SK-N-SH (cell line): ENCODE measurements around the gene LCN10. TPM values are rescaled to one million over a fixed set of nuclear protein-coding genes. Genes with fewer than 3 reads are reported as not detected.
A peak's percentile ranks its signal among the peaks of the same experiment; 100 is the strongest.

Experiments used
- CTCF ChIA-PET: fragments of 300-600, 350-600 bp; formaldehyde crosslinking; extraction: SDS; loops from one replicate; lab custom pipeline; 2021; lab: Yijun Ruan, JAX
- POLR2A ChIA-PET: fragments of 350-600 bp; sonication (Branson Sonifier 250); formaldehyde crosslinking; extraction: SDS; loops from one replicate; lab custom pipeline; 2020; ENCODE audit warnings: antibody characterized with exemption, inconsistent platforms; lab: Yijun Ruan, JAX
- DNase-seq: peaks from one replicate; pipeline ENCODE4 v3.0.0; 2012
- H2AFZ ChIP-seq: fragments of 200-600 bp; sonication (generic); 2 replicates; pipeline ENCODE4 v1.8.1; 2016; ENCODE audit warnings: antibody characterized with exemption, mild to moderate bottlenecking, low read depth
- H3F3A ChIP-seq: fragments of 200-600 bp; sonication (generic); replicated peaks from 2 replicates; pipeline ENCODE3; 2016; ENCODE audit warnings: antibody characterized with exemption, mild to moderate bottlenecking; ENCODE audit not compliant: insufficient read depth
- H3K27ac ChIP-seq, 2 experiments: fragments of 200-500 bp in 1 of 2; fragments of 200-600 bp in 1 of 2; sonication (Bioruptor generic) in 1 of 2; sonication (generic), shearing (Covaris generic) in 1 of 2; 2 replicates each; pipeline versions ENCODE4 v1.5.1 to v1.6.1; 2014 to 2016; ENCODE audit warnings: low read depth in 2 of 2, inconsistent platforms in 1 of 2, low read length in 1 of 2, mild to moderate bottlenecking in 1 of 2, mixed read lengths in 1 of 2
- H3K27me3 ChIP-seq: fragments of 200-600 bp; sonication (generic), shearing (Covaris generic); 2 replicates; pipeline ENCODE4 v1.6.1; 2016; ENCODE audit warnings: mixed run types; ENCODE audit not compliant: insufficient read depth
- H3K36me3 ChIP-seq, 2 experiments: fragments of 200-500 bp in 1 of 2; fragments of 200-600 bp in 1 of 2; sonication (Bioruptor generic) in 1 of 2; sonication (generic) in 1 of 2; replicated peaks in 1 of 2; 2 replicates each; pipeline versions ENCODE3 to v1.5.1; 2014 to 2016; ENCODE audit warnings: low read length in 1 of 2, mild to moderate bottlenecking in 1 of 2; ENCODE audit not compliant: insufficient read depth in 2 of 2, control insufficient read depth in 1 of 2
- H3K4me1 ChIP-seq, 2 experiments: fragments of 200-500 bp in 1 of 2; fragments of 200-600 bp in 1 of 2; sonication (Bioruptor generic) in 1 of 2; sonication (generic), shearing (Covaris generic) in 1 of 2; 2 replicates each; pipeline versions ENCODE4 v1.5.1 to v1.6.1; 2014 to 2016; ENCODE audit warnings: low read depth in 1 of 2, low read length in 1 of 2, mixed run types in 1 of 2; ENCODE audit not compliant: insufficient read depth in 2 of 2, control insufficient read depth in 1 of 2
- H3K4me2 ChIP-seq: fragments of 200-600 bp; sonication (generic), shearing (Covaris generic); 2 replicates; pipeline ENCODE4 v1.6.1; 2017; ENCODE audit warnings: mixed run types
- H3K4me3 ChIP-seq, 2 experiments: fragments of 200-500 bp in 1 of 2; fragments of 200-600 bp in 1 of 2; sonication (Bioruptor generic) in 1 of 2; sonication (generic), shearing (Covaris generic) in 1 of 2; 2 replicates each; pipeline versions ENCODE4 v1.5.1 to v1.8.1; 2014 to 2016; ENCODE audit warnings: low read depth in 2 of 2, inconsistent platforms in 1 of 2, low read length in 1 of 2, mild to moderate bottlenecking in 1 of 2, mixed read lengths in 1 of 2, moderate library complexity in 1 of 2
- H3K79me2 ChIP-seq: fragments of 200-600 bp; sonication (generic); 2 replicates; pipeline ENCODE4 v1.8.1; 2017; ENCODE audit warnings: mild to moderate bottlenecking; ENCODE audit not compliant: insufficient read depth
- H3K9ac ChIP-seq: fragments of 200-600 bp; sonication (generic); 2 replicates; pipeline ENCODE4 v1.6.1; 2017; ENCODE audit warnings: mixed run types
- H3K9me2 ChIP-seq: fragments of 200-600 bp; sonication (generic); 2 replicates; pipeline ENCODE4 v1.6.1; 2017; ENCODE audit warnings: mixed run types
- H3K9me3 ChIP-seq: fragments of 200-600 bp; sonication (generic); 2 replicates; pipeline ENCODE4 v1.6.1; 2017; ENCODE audit warnings: mixed run types, mild to moderate bottlenecking, moderate library complexity
- H4K20me1 ChIP-seq: fragments of 200-600 bp; sonication (generic); 2 replicates; pipeline ENCODE4 v1.6.1; 2017; ENCODE audit warnings: mild to moderate bottlenecking, mixed run types; ENCODE audit not compliant: insufficient read depth
- CHD2 ChIP-seq: fragments of 150-350 bp; IDR thresholded peaks from 2 replicates; pipeline ENCODE4 v1.6.1; 2018; ENCODE audit warnings: low read length; ENCODE audit not compliant: partially characterized antibody
- EP300 ChIP-seq, 2 experiments: IDR thresholded peaks; 2 replicates each; pipeline versions ENCODE4 v1.4.0 to v1.6.1; 2012; ENCODE audit warnings: borderline replicate concordance in 1 of 2, low read depth in 1 of 2, low read length in 1 of 2
- EZH2phosphoT487 ChIP-seq: fragments of 200-600 bp; sonication (generic); IDR thresholded peaks from 2 replicates; pipeline ENCODE4 v1.6.1; 2017; ENCODE audit warnings: low read depth, mixed run types, mild to moderate bottlenecking, antibody characterized with exemption, moderate library complexity, borderline replicate concordance
- FOSL2 ChIP-seq: IDR thresholded peaks from 2 replicates; pipeline ENCODE4 v1.4.0; 2012; ENCODE audit warnings: low read depth, mild to moderate bottlenecking, moderate library complexity, borderline replicate concordance
- GABPA ChIP-seq: IDR thresholded peaks from 2 replicates; pipeline ENCODE4 v1.4.0; 2012; ENCODE audit warnings: low read depth, mild to moderate bottlenecking
- JUND ChIP-seq: IDR thresholded peaks from 2 replicates; pipeline ENCODE4 v1.4.0; 2012
- MXI1 ChIP-seq: IDR thresholded peaks from 2 replicates; pipeline ENCODE4 v1.6.1; 2012; ENCODE audit warnings: mild to moderate bottlenecking, low read depth, low read length, improper control_type of control experiment
- NFIC ChIP-seq: IDR thresholded peaks from 2 replicates; pipeline ENCODE4 v1.4.0; 2012; ENCODE audit warnings: borderline replicate concordance
- POLR2AphosphoS5 ChIP-seq: IDR thresholded peaks from 2 replicates; pipeline ENCODE4 v1.6.1; 2012; ENCODE audit warnings: low read depth, low read length
- RCOR1 ChIP-seq: fragments of 150-350 bp; IDR thresholded peaks from 2 replicates; pipeline ENCODE4 v1.6.1; 2017; ENCODE audit warnings: antibody characterized with exemption, low read length
- RFX5 ChIP-seq: IDR thresholded peaks from 2 replicates; pipeline ENCODE4 v1.6.1; 2012; ENCODE audit warnings: mild to moderate bottlenecking, improper control_type of control experiment, low read length
- RXRA ChIP-seq: IDR thresholded peaks from 2 replicates; pipeline ENCODE4 v1.4.0; 2012; ENCODE audit warnings: low read depth, mild to moderate bottlenecking, borderline replicate concordance
- SIN3A ChIP-seq: IDR thresholded peaks from 2 replicates; pipeline ENCODE4 v1.6.1; 2012; ENCODE audit warnings: low read depth, mild to moderate bottlenecking, low read length, moderate library complexity, borderline replicate concordance
- SMC3 ChIP-seq: IDR thresholded peaks from 2 replicates; pipeline ENCODE4 v1.6.1; 2012; ENCODE audit warnings: low read depth, low read length, improper control_type of control experiment
- TAF1 ChIP-seq: IDR thresholded peaks from 2 replicates; pipeline ENCODE4 v1.6.1; 2012; ENCODE audit warnings: low read depth, mild to moderate bottlenecking, low read length, moderate library complexity, borderline replicate concordance
- TEAD4 ChIP-seq: IDR thresholded peaks from 2 replicates; pipeline ENCODE4 v1.4.0; 2012; ENCODE audit warnings: mild to moderate bottlenecking, borderline replicate concordance; ENCODE audit not compliant: insufficient read depth
- WGBS: methylation state at CpG from one replicate; pipeline ENCODE4 v1.1.6; 2017; ENCODE audit warnings: low lambda C conversion rate; 5-methylcytosine and 5-hydroxymethylcytosine counted together
- polyA plus RNA-seq, 3 experiments: library from polyadenylated mRNA; depleted of rRNA; stranded (reverse); fragments of >200 nt; gene quantifications; 2 replicates each; pipeline ENCODE4 v1.2.3, GENCODE V29; 2012
- TF ChIP-seq, protein P1 (sequence below): fragments of 200-600 bp; sonication (generic); IDR thresholded peaks from 2 replicates; pipeline ENCODE4 v1.6.1; 2017; ENCODE audit warnings: antibody characterized with exemption, mild to moderate bottlenecking, moderate library complexity
- TF ChIP-seq, protein P2 (sequence below): IDR thresholded peaks from 2 replicates; pipeline ENCODE4 v1.4.0; 2012; ENCODE audit warnings: low read depth, borderline replicate concordance
- TF ChIP-seq, protein P3 (sequence below): IDR thresholded peaks from 2 replicates; pipeline ENCODE4 v1.6.1; 2012; ENCODE audit warnings: mild to moderate bottlenecking, low read depth, low read length, moderate library complexity
- TF ChIP-seq, protein P4 (sequence below): fragments of 150-350 bp; IDR thresholded peaks from 2 replicates; pipeline ENCODE4 v1.6.1; 2017; ENCODE audit warnings: antibody characterized with exemption, low read length, low read depth, borderline replicate concordance
- TF ChIP-seq, protein P5 (sequence below): IDR thresholded peaks from 2 replicates; pipeline ENCODE4 v1.4.0; 2012; ENCODE audit warnings: low read depth, borderline replicate concordance

LCN10 gene
- polyA plus RNA-seq, 1 of the 3 experiments (the other 2 are of a cell fraction), result not detected

DNA sequence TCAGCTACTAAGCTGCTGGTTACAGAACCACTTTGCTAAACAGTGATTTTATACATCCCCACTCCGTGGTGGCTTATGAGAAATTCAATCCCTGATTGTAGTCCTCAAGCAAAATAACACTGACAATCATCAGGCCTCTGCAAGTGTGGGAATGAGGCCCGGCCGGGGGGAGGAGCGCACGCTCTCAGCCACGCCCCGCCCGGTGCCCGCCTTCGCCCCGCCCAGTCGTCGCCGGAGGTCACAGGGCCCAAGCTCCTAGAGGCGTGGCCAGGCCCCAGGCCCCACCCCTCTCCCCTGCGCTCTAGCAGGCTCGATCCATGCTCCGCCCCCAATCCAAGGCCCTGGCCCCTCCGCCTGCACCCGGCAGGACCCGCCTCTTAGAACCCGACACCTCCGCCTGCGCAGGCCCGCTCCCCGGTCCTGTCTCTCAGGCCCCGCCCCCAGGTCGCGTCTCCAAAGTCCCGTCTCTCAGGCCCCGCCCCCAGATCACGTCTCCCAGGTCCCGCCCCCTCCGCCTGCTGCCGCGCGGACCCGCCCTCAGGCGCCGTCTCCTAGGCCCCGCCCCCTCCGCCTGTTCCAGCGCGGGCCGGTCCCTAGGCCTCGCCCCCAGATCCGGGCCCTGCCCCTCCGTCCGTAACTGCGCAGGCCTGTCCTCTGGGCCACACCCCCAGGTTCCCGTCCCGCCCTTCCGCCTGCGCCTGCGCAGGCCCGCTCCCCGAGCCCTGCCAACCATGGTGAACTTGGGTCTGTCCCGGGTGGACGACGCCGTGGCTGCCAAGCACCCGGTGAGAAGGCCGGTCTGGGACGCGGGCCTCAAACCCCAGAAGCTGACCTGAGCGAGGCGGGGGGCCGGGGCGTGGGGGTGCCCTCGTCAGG, 48.1 kb upstream of the LCN10 start, which contains the start of gene TMEM141:
TMEM141 (plus strand) TSS at position 705 of the 876 bp plus-strand sequence; CDS start at position 732, 27 bp downstream.
- H2AFZ ChIP-seq, result peak within 1 kb of the TSS; percentile 81
- H3K79me2 ChIP-seq, result peaks cover 11% of the 10 kb centered on the region
- peak within 1 kb of the TSS; percentile 100 for H3K4me2 ChIP-seq
- ChIA-PET CTCF (interaction anchor here (0.7 to 5.0 kb wide), 8 partner anchors 13 to 259 kb away, joined by 3 to 36 read pairs (median 5); partner anchors contain the start of gene AJM1), POLR2A (interaction anchor here (1.0 kb wide), 1 partner anchor 10 kb away, joined by 3 read pairs; no protein-coding TSS in a partner anchor)
- H4K20me1 ChIP-seq, result peaks cover 5% of the 10 kb centered on the region; the same call in 1 of the 2 replicates
- peak within 1 kb of the TSS; percentile 78 to 90 for H3K27ac ChIP-seq
- no peaks in the 10 kb centered on the region for H3K9me2 ChIP-seq
- H3K9me3 ChIP-seq, result no peaks in the 10 kb centered on the region
- peak; percentile 98 for DNase-seq
- peaks cover 0 to 9% of the 10 kb centered on the region in 2 experiments for H3K36me3 ChIP-seq
- peak within 1 kb of the TSS; percentile 89 to 95 for H3K4me3 ChIP-seq
- H3K27me3 ChIP-seq, result no peaks in the 10 kb centered on the region
- H3K4me1 ChIP-seq, result peaks cover 7 to 29% of the 10 kb centered on the region in 2 experiments
- peak within 1 kb of the TSS; percentile 90 for H3K9ac ChIP-seq
- 0% methylated on average over 18 of the region's 70 CpGs for WGBS
- H3F3A ChIP-seq, result peaks cover 8% of the 10 kb centered on the region
- TF ChIP-seq RFX5, result no peak
- 0 out of 2 replicates have a peak, but pooled peaks have one; percentile 14 for TF ChIP-seq RCOR1
- TF ChIP-seq FOSL2, result no peak
- no peak; the same call in 1 of the 2 replicates for TF ChIP-seq SIN3A
- peak; percentile 67 for TF ChIP-seq TAF1
- TF ChIP-seq, protein P1, sequence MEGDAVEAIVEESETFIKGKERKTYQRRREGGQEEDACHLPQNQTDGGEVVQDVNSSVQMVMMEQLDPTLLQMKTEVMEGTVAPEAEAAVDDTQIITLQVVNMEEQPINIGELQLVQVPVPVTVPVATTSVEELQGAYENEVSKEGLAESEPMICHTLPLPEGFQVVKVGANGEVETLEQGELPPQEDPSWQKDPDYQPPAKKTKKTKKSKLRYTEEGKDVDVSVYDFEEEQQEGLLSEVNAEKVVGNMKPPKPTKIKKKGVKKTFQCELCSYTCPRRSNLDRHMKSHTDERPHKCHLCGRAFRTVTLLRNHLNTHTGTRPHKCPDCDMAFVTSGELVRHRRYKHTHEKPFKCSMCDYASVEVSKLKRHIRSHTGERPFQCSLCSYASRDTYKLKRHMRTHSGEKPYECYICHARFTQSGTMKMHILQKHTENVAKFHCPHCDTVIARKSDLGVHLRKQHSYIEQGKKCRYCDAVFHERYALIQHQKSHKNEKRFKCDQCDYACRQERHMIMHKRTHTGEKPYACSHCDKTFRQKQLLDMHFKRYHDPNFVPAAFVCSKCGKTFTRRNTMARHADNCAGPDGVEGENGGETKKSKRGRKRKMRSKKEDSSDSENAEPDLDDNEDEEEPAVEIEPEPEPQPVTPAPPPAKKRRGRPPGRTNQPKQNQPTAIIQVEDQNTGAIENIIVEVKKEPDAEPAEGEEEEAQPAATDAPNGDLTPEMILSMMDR, result no peak
- peak; percentile 87 for TF ChIP-seq POLR2AphosphoS5
- TF ChIP-seq, protein P2, sequence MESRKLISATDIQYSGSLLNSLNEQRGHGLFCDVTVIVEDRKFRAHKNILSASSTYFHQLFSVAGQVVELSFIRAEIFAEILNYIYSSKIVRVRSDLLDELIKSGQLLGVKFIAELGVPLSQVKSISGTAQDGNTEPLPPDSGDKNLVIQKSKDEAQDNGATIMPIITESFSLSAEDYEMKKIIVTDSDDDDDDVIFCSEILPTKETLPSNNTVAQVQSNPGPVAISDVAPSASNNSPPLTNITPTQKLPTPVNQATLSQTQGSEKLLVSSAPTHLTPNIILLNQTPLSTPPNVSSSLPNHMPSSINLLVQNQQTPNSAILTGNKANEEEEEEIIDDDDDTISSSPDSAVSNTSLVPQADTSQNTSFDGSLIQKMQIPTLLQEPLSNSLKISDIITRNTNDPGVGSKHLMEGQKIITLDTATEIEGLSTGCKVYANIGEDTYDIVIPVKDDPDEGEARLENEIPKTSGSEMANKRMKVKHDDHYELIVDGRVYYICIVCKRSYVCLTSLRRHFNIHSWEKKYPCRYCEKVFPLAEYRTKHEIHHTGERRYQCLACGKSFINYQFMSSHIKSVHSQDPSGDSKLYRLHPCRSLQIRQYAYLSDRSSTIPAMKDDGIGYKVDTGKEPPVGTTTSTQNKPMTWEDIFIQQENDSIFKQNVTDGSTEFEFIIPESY, result no peak
- no peak for TF ChIP-seq JUND
- peak; percentile 44; the same call in 1 of the 2 replicates for TF ChIP-seq GABPA
- 0 out of 4 replicates have a peak, but pooled peaks of 1 of the 2 experiments have one; percentile 23 for TF ChIP-seq EP300 (IDR thresholded peaks at IDR 0.05; ENCODE audit: borderline replicate concordance in 1 of 2, low read depth in 1 of 2, low read length in 1 of 2)
- TF ChIP-seq, protein P3, sequence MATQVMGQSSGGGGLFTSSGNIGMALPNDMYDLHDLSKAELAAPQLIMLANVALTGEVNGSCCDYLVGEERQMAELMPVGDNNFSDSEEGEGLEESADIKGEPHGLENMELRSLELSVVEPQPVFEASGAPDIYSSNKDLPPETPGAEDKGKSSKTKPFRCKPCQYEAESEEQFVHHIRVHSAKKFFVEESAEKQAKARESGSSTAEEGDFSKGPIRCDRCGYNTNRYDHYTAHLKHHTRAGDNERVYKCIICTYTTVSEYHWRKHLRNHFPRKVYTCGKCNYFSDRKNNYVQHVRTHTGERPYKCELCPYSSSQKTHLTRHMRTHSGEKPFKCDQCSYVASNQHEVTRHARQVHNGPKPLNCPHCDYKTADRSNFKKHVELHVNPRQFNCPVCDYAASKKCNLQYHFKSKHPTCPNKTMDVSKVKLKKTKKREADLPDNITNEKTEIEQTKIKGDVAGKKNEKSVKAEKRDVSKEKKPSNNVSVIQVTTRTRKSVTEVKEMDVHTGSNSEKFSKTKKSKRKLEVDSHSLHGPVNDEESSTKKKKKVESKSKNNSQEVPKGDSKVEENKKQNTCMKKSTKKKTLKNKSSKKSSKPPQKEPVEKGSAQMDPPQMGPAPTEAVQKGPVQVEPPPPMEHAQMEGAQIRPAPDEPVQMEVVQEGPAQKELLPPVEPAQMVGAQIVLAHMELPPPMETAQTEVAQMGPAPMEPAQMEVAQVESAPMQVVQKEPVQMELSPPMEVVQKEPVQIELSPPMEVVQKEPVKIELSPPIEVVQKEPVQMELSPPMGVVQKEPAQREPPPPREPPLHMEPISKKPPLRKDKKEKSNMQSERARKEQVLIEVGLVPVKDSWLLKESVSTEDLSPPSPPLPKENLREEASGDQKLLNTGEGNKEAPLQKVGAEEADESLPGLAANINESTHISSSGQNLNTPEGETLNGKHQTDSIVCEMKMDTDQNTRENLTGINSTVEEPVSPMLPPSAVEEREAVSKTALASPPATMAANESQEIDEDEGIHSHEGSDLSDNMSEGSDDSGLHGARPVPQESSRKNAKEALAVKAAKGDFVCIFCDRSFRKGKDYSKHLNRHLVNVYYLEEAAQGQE, result no peak
- TF ChIP-seq EZH2phosphoT487, result no peak
- TF ChIP-seq, protein P4, sequence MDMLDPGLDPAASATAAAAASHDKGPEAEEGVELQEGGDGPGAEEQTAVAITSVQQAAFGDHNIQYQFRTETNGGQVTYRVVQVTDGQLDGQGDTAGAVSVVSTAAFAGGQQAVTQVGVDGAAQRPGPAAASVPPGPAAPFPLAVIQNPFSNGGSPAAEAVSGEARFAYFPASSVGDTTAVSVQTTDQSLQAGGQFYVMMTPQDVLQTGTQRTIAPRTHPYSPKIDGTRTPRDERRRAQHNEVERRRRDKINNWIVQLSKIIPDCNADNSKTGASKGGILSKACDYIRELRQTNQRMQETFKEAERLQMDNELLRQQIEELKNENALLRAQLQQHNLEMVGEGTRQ, result no peak
- TF ChIP-seq RXRA, result no peak
- TF ChIP-seq NFIC, result no peak
- TF ChIP-seq TEAD4, result no peak
- peak; percentile 39; the same call in 1 of the 2 replicates for TF ChIP-seq MXI1
- TF ChIP-seq, protein P5, sequence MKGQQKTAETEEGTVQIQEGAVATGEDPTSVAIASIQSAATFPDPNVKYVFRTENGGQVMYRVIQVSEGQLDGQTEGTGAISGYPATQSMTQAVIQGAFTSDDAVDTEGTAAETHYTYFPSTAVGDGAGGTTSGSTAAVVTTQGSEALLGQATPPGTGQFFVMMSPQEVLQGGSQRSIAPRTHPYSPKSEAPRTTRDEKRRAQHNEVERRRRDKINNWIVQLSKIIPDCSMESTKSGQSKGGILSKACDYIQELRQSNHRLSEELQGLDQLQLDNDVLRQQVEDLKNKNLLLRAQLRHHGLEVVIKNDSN, result no peak; the same call in 1 of the 2 replicates
- no peak for TF ChIP-seq SMC3
- peak; percentile 18 for TF ChIP-seq CHD2
